ENCODE data around the gene IMMP2L.

IMMP2L gene

GRCh38 chr7:111556977-111557376 lies 5.3 kb downstream of the IMMP2L start:
- no peak for FAIRE-seq

- FAIRE-seq = no peak
These were observed 8.2 kb downstream of the IMMP2L start for GRCh38 chr7:111554086-111554485.

- FAIRE-seq = no peak
These were observed 21.2 kb downstream of the IMMP2L start for GRCh38 chr7:111541067-111541466.

GRCh38 chr7:111540199-111540815 lies 22.0 kb downstream of the IMMP2L start:
- FAIRE-seq = no peak

GRCh38 chr7:111537134-111537533 lies 25.2 kb downstream of the IMMP2L start:
- FAIRE-seq = no peak

- no peak for FAIRE-seq
These were observed 27.0 kb downstream of the IMMP2L start for GRCh38 chr7:111535142-111535870.

GRCh38 chr7:111532625-111533024 lies 29.7 kb downstream of the IMMP2L start:
- no peak for FAIRE-seq

- no peak for FAIRE-seq
These were observed 30.3 kb downstream of the IMMP2L start for GRCh38 chr7:111531993-111532392.

GRCh38 chr7:111530356-111530668 lies 32.0 kb downstream of the IMMP2L start:
- FAIRE-seq = no peak

- FAIRE-seq = no peak
These were observed 32.6 kb downstream of the IMMP2L start for GRCh38 chr7:111529507-111530355.

- FAIRE-seq = no peak
These were observed 34.0 kb downstream of the IMMP2L start for GRCh38 chr7:111528331-111528730.

GRCh38 chr7:111527545-111527944 lies 34.7 kb downstream of the IMMP2L start:
- no peak for FAIRE-seq

GRCh38 chr7:111525100-111525499 lies 37.2 kb downstream of the IMMP2L start:
- no peak for FAIRE-seq

- FAIRE-seq = no peak
These were observed 40.6 kb downstream of the IMMP2L start for GRCh38 chr7:111521660-111522059.

GRCh38 chr7:111518264-111518663 lies 44.0 kb downstream of the IMMP2L start:
- no peak for FAIRE-seq

- FAIRE-seq = no peak
These were observed 44.7 kb downstream of the IMMP2L start for GRCh38 chr7:111517549-111517951.

GRCh38 chr7:111516612-111517011 lies 45.7 kb downstream of the IMMP2L start:
- FAIRE-seq = no peak

- FAIRE-seq = no peak
These were observed 48.7 kb downstream of the IMMP2L start for GRCh38 chr7:111513566-111513965.

- no peak for FAIRE-seq
These were observed 50.4 kb downstream of the IMMP2L start for GRCh38 chr7:111511845-111512244.

GRCh38 chr7:111510584-111511378 lies 51.5 kb downstream of the IMMP2L start:
- no peak for FAIRE-seq

- no peak for FAIRE-seq
These were observed 52.2 kb downstream of the IMMP2L start for GRCh38 chr7:111510062-111510461.

GRCh38 chr7:111509288-111509687 lies 53.0 kb downstream of the IMMP2L start:
- FAIRE-seq = no peak

GRCh38 chr7:111508387-111508786 lies 53.9 kb downstream of the IMMP2L start:
- no peak for FAIRE-seq
